Measurements from ENCODE around the gene DHRS1.
A peak's percentile ranks its signal among the peaks of the same experiment; 100 is the strongest.

DHRS1 gene

DNA sequence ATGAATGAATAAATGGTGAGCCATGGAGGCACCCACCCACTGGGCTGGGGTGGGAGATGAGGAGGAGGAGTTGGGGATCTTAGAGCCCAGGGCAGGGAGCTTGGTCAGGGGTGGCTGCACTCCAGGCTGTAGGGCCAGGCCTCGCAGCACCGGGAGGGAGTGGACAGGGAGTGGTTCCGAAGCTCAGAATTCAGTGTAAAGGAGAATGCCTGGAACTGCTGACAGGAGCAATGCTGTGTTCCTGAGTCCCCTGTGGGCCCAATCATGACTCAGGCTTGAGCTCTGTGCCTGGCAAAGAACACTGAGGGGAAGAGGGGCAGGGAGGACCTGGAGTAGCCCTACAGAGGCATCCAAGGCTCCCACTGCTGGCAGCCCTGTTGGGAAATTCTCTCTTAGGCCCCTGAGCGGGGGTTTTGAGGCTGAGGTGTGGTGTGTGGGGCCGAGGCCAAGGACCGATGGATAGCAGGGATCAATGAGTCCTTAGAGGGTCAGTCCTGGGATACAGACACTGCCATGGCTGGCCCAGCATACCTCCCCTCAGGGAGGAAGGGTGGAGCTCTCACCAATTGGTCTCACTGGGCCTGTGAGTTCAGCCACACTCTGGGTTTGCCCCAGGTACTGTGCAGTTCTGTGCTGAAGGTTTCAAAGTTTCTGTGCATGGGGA lies 18.7 kb downstream of the DHRS1 start:
- DNase-seq (ENCODE audit: low spot score) = no peak
- Histone ChIP-seq H3K4me3 (no peak overlapping the region), H3K27ac (peak overlapping the region in 1 of 2 donors; percentile 32)
- TF ChIP-seq, protein P1, sequence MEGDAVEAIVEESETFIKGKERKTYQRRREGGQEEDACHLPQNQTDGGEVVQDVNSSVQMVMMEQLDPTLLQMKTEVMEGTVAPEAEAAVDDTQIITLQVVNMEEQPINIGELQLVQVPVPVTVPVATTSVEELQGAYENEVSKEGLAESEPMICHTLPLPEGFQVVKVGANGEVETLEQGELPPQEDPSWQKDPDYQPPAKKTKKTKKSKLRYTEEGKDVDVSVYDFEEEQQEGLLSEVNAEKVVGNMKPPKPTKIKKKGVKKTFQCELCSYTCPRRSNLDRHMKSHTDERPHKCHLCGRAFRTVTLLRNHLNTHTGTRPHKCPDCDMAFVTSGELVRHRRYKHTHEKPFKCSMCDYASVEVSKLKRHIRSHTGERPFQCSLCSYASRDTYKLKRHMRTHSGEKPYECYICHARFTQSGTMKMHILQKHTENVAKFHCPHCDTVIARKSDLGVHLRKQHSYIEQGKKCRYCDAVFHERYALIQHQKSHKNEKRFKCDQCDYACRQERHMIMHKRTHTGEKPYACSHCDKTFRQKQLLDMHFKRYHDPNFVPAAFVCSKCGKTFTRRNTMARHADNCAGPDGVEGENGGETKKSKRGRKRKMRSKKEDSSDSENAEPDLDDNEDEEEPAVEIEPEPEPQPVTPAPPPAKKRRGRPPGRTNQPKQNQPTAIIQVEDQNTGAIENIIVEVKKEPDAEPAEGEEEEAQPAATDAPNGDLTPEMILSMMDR (IDR thresholded peaks at IDR 0.05) = no peak

DNA sequence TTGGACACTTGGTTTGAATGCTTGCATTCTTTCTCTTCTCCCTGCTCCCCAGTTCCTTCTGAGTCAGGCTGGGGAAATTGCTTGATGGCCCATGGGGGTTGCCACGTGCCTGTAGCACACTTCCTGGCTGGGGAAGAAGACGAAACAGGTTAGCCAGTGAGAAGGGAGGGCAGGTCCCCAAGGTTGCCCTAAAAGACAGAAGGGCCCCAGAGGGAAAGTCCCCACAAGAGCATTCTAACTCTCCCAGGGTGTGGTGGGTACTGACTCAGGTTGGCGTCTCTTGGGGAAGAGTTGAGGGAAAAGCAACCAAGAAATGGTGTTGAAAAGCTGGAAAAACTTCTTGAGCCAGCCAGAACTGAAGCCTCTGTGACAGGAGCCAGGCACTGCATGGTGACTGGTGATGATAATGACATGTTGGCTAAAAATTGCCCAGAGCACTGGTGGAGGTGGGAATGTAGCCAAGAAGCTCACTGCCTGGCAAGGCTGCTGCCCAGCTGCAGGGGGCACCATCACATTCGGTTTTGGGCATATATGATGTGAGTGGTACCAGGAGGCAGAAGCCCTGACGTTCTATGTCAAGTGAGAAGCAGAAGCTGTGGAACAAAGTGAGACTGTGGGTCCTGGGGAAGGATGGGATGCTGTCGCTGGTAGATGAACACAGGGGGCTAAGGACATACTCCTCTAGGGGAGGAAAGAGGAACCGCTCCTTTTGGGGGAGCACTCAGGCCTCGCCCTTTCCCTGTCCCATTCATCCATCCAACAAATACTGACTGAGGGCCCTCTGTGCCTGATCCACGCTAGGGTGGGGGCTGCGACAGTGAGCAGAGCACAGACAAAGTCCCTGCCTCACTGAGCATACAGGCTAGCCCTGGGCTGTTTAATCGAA lies 20.0 kb downstream of the DHRS1 start:
- TF ChIP-seq, protein P1 (IDR thresholded peaks at IDR 0.05) = no peak
- Histone ChIP-seq H3K27ac (no peak overlapping the region), H3K4me3 (no peak overlapping the region)
- DNase-seq (ENCODE audit: low spot score) = no peak

DNA sequence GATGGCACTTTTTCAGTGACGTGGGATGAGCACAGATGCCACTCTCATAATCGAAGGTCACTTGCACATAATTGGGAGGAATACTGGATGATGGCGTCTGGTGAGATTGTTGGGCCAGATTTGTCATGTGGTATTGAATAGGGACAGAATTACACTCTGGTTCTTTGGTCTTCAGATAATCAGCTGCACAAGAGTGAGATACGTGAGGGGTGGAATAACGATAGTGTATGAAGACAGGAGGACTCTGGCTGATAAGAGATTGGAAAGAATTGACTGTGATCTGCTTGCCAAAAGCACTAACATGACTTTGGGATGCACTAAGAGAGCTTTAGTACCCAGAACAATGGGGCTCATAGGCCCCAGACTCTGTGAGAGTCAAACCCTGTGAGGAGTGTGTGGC lies 21.2 kb downstream of the DHRS1 start:
- Histone ChIP-seq H3K27ac (no peak overlapping the region), H3K4me3 (no peak overlapping the region)
- TF ChIP-seq, protein P1 (IDR thresholded peaks at IDR 0.05) = no peak
- DNase-seq (ENCODE audit: low spot score) = no peak

DNA sequence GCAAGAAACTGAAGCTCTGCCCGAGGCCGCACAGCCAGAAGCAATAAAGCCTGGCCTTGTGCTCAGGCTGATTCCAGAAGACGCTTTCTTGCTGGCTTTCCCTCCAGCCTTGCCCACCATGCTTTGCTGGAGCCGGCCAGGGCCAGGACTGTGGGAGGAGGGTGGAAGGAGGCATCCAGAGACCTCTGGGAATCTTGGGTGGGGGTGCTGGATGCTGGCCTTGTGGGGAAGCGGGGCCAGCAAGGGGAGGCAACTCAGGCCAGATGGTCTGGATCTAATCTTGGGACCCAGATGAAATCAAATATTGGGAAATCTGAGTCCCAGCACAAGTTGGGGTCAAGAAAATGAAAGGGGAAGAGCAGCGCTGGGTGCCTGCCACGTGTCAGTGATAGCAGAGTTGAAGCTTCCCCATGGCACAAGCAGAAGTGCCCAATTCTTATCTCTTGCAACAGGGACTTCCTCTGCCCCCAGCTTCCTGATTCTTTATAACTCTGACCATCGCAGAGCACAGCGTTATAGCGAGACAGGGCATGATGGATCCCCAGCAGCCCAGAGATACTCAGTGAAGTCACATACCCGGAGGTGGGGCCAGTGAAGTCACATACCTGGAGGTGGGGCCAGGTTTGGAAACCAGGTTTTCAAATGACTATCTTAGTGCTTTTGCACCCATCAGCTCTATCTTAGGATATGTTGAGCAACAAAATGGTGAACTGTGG lies 21.8 kb downstream of the DHRS1 start:
- Histone ChIP-seq H3K4me3 (no peak overlapping the region), H3K27ac (peak overlapping the region in 1 of 2 donors; percentile 15)
- TF ChIP-seq, protein P1 (IDR thresholded peaks at IDR 0.05) = no peak
- no peak for DNase-seq (ENCODE audit: low spot score)

DNA sequence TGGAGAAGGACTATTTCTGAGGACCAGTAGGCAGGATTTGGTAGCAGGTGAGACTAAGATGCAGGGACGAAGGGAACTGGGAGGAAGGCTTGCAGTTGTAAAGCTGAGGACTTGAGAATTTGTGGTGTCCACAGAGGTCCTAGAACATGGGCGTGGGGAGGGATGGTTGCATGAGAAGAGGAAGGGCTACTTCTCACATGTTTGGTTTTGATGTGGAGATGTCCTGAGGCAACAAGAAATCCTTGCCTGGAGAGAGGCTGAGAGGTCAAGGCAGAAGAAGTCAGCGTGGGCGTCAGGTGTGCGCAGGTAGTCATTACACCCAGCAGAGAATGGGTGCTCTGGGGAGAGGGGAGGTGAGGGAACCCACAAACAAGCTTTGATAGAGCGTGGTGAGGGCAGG lies 22.5 kb downstream of the DHRS1 start:
- no peak overlapping the region for H3K27ac ChIP-seq
- no peak for DNase-seq (ENCODE audit: low spot score)
- no peak overlapping the region for H3K4me3 ChIP-seq
- TF ChIP-seq, protein P1 (IDR thresholded peaks at IDR 0.05) = no peak

DNA sequence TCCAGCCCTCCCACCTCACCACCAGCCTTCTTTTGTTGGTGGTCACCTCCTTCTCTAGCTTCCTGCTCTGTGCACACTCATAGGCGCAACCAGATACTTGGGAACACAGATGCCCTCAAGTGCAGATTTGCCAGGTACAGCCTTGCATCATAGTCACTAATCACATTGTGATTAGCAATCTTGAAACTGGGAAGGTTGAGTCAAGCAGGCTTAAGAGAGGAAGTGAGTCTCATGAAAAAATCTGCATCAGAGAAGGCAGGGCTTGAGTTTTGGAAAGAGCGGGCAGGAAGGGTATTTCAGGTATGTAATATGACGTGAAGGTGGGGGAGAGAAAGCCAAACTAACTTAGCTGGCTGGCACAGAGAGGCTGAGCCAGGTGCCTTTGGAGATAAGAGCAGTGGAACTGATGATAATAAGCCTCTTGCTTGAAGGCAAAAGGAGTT lies 25.5 kb downstream of the DHRS1 start:
- DNase-seq (ENCODE audit: low spot score) = no peak
- Histone ChIP-seq H3K4me3 (no peak overlapping the region), H3K27ac (no peak overlapping the region)
- TF ChIP-seq, protein P1 (IDR thresholded peaks at IDR 0.05) = no peak
